Osteocyte (in vitro differentiated cells): ENCODE measurements around the gene VPS8. TPM values are rescaled to one million over a fixed set of nuclear protein-coding genes. Genes with fewer than 3 reads are reported as not detected.

Experiments used
- DNase-seq: peaks from one replicate; pipeline ENCODE4 v3.0.0; 2021; ENCODE audit warnings: mixed read lengths; ENCODE audit not compliant: unreplicated experiment; ENCODE audit errors: extremely low spot score
- H3K27ac Mint-ChIP-seq: one replicate; pipeline ENCODE4 v1.8.0; 2021; ENCODE audit warnings: mild to moderate bottlenecking, mixed read lengths; ENCODE audit not compliant: unreplicated experiment
- H3K27me3 Mint-ChIP-seq: one replicate; pipeline ENCODE4 v1.8.0; 2021; ENCODE audit warnings: mixed read lengths; ENCODE audit not compliant: unreplicated experiment
- H3K36me3 Mint-ChIP-seq: one replicate; pipeline ENCODE4 v1.8.0; 2021; ENCODE audit warnings: mixed read lengths; ENCODE audit not compliant: unreplicated experiment
- H3K4me1 Mint-ChIP-seq: one replicate; pipeline ENCODE4 v1.8.0; 2021; ENCODE audit warnings: mixed read lengths; ENCODE audit not compliant: unreplicated experiment
- H3K4me3 Mint-ChIP-seq: one replicate; pipeline ENCODE4 v1.8.0; 2021; ENCODE audit warnings: mild to moderate bottlenecking, moderate library complexity, mixed read lengths; ENCODE audit not compliant: unreplicated experiment
- H3K9me3 Mint-ChIP-seq: one replicate; pipeline ENCODE4 v1.8.0; 2021; ENCODE audit warnings: mixed read lengths; ENCODE audit not compliant: unreplicated experiment
- total RNA-seq: library from RNA; stranded (reverse); gene quantifications from 2 replicates; pipeline ENCODE4 v1.2.1, GENCODE V29; 2021
- TF ChIP-seq, protein P1 (sequence below): fragments of 200-600 bp; sonication (generic); IDR thresholded peaks from 2 replicates; pipeline ENCODE4 v1.5.0; 2021; ENCODE audit warnings: antibody characterized with exemption, mild to moderate bottlenecking, moderate library complexity

The VPS8 gene
- total RNA-seq, 1 donor from 2014 or later, result 53.5 TPM

DNA sequence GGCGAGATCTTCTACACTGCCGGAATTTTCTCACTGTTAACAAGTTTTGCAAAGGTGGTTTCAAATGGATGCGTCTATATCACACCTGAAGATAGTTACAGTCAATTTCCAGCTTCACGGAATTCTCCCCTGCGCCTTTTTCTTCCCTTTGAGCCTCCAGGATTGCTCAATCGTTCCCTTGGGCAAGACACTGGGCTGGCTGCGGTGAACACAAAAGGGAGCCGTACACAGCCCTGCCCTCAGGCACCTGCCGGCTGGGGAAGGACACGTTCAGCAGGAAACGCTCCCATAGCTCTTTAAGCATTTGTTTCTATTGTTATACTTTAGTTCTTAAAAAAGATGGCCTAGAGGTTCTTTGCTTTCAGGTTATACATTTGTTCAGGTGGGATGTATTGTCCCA is 255.2 kb downstream of the VPS8 start:
- peaks cover 2% of the 10 kb centered on the region for H3K4me1 Mint-ChIP-seq
- TF ChIP-seq, protein P1, sequence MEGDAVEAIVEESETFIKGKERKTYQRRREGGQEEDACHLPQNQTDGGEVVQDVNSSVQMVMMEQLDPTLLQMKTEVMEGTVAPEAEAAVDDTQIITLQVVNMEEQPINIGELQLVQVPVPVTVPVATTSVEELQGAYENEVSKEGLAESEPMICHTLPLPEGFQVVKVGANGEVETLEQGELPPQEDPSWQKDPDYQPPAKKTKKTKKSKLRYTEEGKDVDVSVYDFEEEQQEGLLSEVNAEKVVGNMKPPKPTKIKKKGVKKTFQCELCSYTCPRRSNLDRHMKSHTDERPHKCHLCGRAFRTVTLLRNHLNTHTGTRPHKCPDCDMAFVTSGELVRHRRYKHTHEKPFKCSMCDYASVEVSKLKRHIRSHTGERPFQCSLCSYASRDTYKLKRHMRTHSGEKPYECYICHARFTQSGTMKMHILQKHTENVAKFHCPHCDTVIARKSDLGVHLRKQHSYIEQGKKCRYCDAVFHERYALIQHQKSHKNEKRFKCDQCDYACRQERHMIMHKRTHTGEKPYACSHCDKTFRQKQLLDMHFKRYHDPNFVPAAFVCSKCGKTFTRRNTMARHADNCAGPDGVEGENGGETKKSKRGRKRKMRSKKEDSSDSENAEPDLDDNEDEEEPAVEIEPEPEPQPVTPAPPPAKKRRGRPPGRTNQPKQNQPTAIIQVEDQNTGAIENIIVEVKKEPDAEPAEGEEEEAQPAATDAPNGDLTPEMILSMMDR, result no peak
- DNase-seq, result no peak
- no peak overlapping the region for H3K27ac Mint-ChIP-seq
- H3K27me3 Mint-ChIP-seq, result no peaks in the 10 kb centered on the region
- H3K9me3 Mint-ChIP-seq, result no peaks in the 10 kb centered on the region
- H3K4me3 Mint-ChIP-seq, result no peak overlapping the region
- no peaks in the 10 kb centered on the region for H3K36me3 Mint-ChIP-seq

DNA sequence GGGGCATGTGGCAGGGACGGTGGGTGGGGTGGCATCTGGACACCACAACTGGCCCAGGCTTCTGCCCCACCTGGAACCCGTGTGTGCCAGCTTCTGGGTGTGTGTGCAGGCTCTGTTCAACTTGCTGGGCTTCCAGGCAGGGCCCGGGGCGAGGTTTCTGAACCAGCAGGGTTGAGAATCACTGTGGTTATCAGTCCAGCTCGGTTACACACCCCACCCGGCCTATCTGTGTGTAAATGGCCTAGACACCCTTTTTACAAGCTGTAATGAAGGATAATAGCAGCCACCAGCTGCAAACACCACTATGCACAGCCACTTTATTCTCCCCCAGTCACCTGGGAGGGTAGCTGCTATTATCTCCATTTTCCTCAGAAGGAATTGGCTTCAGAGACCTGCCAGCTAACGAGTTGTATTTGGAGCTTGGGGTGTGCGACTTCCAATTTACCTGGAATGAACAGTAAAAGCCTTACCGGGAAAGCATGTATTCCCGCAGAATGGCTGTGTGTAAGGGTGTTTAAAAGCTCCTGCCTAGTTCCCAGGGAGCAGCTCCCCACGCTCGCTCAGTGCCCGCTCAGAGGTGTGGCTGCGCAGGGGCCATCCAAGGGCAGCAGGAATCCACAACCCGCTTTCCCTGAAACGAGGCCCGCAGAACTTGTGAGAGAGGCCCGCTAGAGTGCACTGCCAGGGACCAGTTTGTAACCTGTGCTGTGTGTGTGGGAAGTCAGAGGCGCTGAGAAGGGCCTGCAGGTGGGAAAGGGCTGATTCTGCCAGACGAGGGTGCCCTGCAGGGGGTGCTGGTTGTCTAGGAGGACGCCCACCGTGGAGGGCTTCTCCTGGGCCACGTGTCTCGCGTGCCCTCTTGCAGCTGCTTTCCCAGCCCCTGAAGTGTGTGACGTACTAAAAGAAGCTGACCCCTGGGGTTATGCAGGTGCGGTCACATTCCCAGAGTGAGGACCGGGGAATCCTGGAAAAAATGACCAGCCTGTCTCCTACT is 257.4 kb downstream of the VPS8 start:
- peak; percentile 82 for DNase-seq
- Mint-ChIP-seq H3K36me3 (no peaks in the 10 kb centered on the region), H3K27me3 (no peaks in the 10 kb centered on the region), H3K4me1 (peaks cover 2% of the 10 kb centered on the region), H3K27ac (no peak overlapping the region), H3K9me3 (no peaks in the 10 kb centered on the region), H3K4me3 (no peak overlapping the region)
- TF ChIP-seq, protein P1, result no peak

DNA sequence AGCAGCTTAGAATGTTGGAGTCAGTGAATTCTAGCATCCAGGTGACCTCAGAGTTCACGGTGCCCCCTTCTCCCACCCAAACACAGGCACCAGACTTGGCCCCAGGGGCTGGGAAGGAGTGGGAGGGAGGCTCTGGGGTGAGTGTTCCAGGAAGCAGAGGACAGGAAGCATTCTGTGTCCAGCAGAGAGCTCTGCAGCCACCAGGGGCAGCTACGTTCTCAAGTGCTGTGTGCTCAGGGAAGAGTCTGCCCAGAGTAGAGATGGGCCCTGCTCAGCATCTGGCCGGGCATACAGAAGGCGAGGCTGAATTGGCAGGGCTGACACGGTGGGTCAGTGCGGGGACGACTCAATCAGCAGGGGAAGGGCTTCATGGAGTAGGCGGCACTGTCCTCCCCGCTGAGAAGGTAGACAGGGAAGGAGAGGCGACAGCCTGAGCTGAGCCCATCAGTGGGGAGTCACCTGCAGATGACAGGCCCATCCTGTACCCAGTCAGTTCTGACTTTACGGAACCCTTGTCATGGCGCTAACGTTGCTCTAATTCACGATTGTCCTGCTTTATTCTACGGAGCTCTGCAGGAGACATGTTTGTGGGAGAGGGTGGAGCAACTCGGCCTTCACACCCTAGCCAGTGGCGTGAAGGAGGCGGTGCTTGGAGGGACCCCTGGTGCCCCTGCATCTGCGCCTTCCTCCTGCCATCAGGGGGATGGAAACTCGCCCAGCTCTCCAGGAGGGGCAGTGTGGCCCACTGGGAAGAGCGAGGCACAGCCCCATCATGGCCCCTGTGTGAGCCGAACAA is 258.7 kb downstream of the VPS8 start:
- peak; percentile 77 for DNase-seq
- H3K9me3 Mint-ChIP-seq, result no peaks in the 10 kb centered on the region
- no peaks in the 10 kb centered on the region for H3K27me3 Mint-ChIP-seq
- TF ChIP-seq, protein P1, result peak; percentile 46
- no peaks in the 10 kb centered on the region for H3K36me3 Mint-ChIP-seq
- no peak overlapping the region for H3K27ac Mint-ChIP-seq
- H3K4me1 Mint-ChIP-seq, result peaks cover 2% of the 10 kb centered on the region
- H3K4me3 Mint-ChIP-seq, result no peak overlapping the region

DNA sequence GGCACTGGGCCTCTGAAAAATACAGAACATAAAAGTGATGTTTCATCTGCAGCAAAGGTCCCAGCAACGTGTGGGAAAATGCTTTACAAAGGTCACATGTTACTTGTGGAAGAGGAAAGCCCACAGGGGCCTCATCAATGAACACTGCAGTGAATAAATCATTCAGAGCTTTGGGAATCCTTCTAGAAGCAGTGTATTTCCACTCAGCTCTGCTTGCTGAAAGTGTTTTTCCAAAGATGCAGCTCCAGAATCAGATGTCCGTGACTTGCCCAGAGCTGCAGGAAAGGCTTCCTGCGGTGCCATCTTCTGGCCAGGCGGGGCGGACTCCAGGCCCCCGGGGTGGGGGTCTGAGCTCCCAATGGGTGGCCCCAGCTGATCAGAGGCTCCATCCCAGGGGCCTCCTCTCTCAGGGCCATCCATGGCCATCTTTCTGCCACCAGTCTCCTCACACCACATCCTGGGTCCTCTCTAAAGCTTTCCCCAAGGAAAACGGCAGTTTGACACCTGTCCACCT is 259.4 kb downstream of the VPS8 start:
- Mint-ChIP-seq H3K9me3 (no peaks in the 10 kb centered on the region), H3K27me3 (no peaks in the 10 kb centered on the region), H3K27ac (no peak overlapping the region), H3K4me3 (no peak overlapping the region), H3K36me3 (no peaks in the 10 kb centered on the region), H3K4me1 (peaks cover 2% of the 10 kb centered on the region)
- DNase-seq, result peak; percentile 75
- TF ChIP-seq, protein P1, result no peak
